ENCODE data around the gene C9orf50. TPM values are rescaled to one million over a fixed set of nuclear protein-coding genes. Genes with fewer than 3 reads are reported as not detected.
A peak's percentile ranks its signal among the peaks of the same experiment; 100 is the strongest.

Gene C9orf50
- total and polyA plus RNA-seq, 2 donors (not counting 3 experiments of a cell fraction or from before 2014, with no cell fraction given), result not detected

GRCh38 chr9:129654554-129655040, 33.7 kb upstream of the C9orf50 start:
- no peak for DNase-seq (ENCODE audit: low read depth, low spot score)
- Histone ChIP-seq H3K9ac (replicated peaks; ENCODE audit: extremely low read depth, insufficient read depth, low read length) (no peak overlapping the region), H3K9me3 (replicated peaks; ENCODE audit: control insufficient read depth, insufficient read depth, low read length) (no peaks in the 10 kb centered on the region), H3K9me1 (replicated peaks; ENCODE audit: control insufficient read depth, extremely low read depth, insufficient read depth, low read length) (no peaks in the 10 kb centered on the region), H3K27me3 (ENCODE audit: control insufficient read depth in 2 of 2, insufficient read depth in 2 of 2, low read length in 2 of 2) (no peaks in the 10 kb centered on the region), H3K27ac (ENCODE audit: insufficient read depth, low read depth, low read length) (no peak overlapping the region), H3K4me3 (replicated peaks in 1 of 3; ENCODE audit: insufficient read depth in 1 of 3, low read depth in 1 of 3, low read length in 3 of 3) (no peak overlapping the region), H3K79me2 (ENCODE audit: control insufficient read depth, insufficient read depth, low read length) (no peaks in the 10 kb centered on the region), H4K20me1 (replicated peaks; ENCODE audit: control insufficient read depth, extremely low read depth, insufficient read depth, low read length) (no peaks in the 10 kb centered on the region), H2AFZ (ENCODE audit: low read depth, low read length) (peak overlapping the region; percentile 63), H3K36me3 (ENCODE audit: control insufficient read depth in 2 of 2, extremely low read depth in 1 of 2, insufficient read depth in 2 of 2, low read length in 2 of 2) (no peaks in the 10 kb centered on the region), H3K4me1 (ENCODE audit: control insufficient read depth, extremely low read depth, insufficient read depth, low read length) (no peaks in the 10 kb centered on the region), H3K4me2 (ENCODE audit: insufficient read depth, low read length) (no peak overlapping the region)
- no TSS peak for BruUV-seq (replicated peaks)
- CTCF ChIA-PET, result no interaction called here
- FAIRE-seq, result no peak
- intact Hi-C loops (cut with micrococcal nuclease) (loop anchor here (5.0 kb wide), 1 partner anchor 43 kb away; no protein-coding TSS in a partner anchor), dilution Hi-C loops (cut with MboI; ENCODE audit: extremely low pct_ligation_motif_present, low sequenced_read_pairs) (no loop called here)
- POLR2A ChIA-PET, result no interaction called here
- no peak for TF ChIP-seq FOS (IDR thresholded peaks at IDR 0.05; ENCODE audit: borderline replicate concordance, insufficient read depth, low read length)
- no peak for TF ChIP-seq EZH2 (IDR thresholded peaks at IDR 0.05; ENCODE audit: borderline replicate concordance, low read depth, low read length, severe bottlenecking)
- no peak for TF ChIP-seq POLR2AphosphoS5 (IDR thresholded peaks at IDR 0.05; ENCODE audit: insufficient read depth, low read depth, low read length)
- TF ChIP-seq POLR2A (IDR thresholded peaks at IDR 0.05; ENCODE audit: low read depth, low read length), result no peak
- no peak for TF ChIP-seq MAX (IDR thresholded peaks at IDR 0.05; ENCODE audit: insufficient read depth, insufficient read length)
- TF ChIP-seq JUN (IDR thresholded peaks at IDR 0.05; ENCODE audit: borderline replicate concordance, insufficient read depth, insufficient read length, low read depth), result no peak
- TF ChIP-seq GATA2 (IDR thresholded peaks at IDR 0.05; ENCODE audit: insufficient read depth, insufficient read length, low read depth, low read length), result no peak
- TF ChIP-seq MYC (IDR thresholded peaks at IDR 0.05; ENCODE audit: low read depth, low read length), result no peak
- TF ChIP-seq CTCF (IDR thresholded peaks at IDR 0.05; ENCODE audit: extremely low read depth in 1 of 2, insufficient read depth in 1 of 2, low read depth in 1 of 2, low read length in 2 of 2), result no peak
